NK-92 treated with Interleukin-12 subunit alpha and Interleukin-12 subunit beta, amount 100 ng/mL, for 24 hours (cell line): Measurements from ENCODE around the gene KIAA1671.
"Not testable (repeated sequence)": the region's sequence is repeated elsewhere in the genome, so short reads cannot be mapped to it uniquely, and the experiment has no call there.

ENCODE experiments used
- DNase-seq: peaks from one replicate; lab custom pipeline; 2025; lab: John Stamatoyannopoulos, UW

KIAA1671 gene

GRCh38 chr22:25200967-25201366, 248.5 kb downstream of the KIAA1671 start:
- no peak for DNase-seq

GRCh38 chr22:25201557-25202273, 249.2 kb downstream of the KIAA1671 start:
- no peak for DNase-seq

- DNase-seq, result no peak
Observed at GRCh38 chr22:25202290-25202921, 249.9 kb downstream of the KIAA1671 start.

GRCh38 chr22:25203082-25203481, 250.6 kb downstream of the KIAA1671 start:
- no peak for DNase-seq

- DNase-seq, result not testable (repeated sequence)
Observed at GRCh38 chr22:25204547-25204946, 252.0 kb downstream of the KIAA1671 start.

GRCh38 chr22:25205847-25206246, 253.3 kb downstream of the KIAA1671 start:
- DNase-seq, result no peak

GRCh38 chr22:25206998-25207397, 254.5 kb downstream of the KIAA1671 start:
- no peak for DNase-seq

GRCh38 chr22:25207553-25208157, 255.1 kb downstream of the KIAA1671 start:
- no peak for DNase-seq

GRCh38 chr22:25208328-25208727, 255.8 kb downstream of the KIAA1671 start:
- DNase-seq, result no peak

- DNase-seq, result no peak
Observed at GRCh38 chr22:25208743-25209505, 256.4 kb downstream of the KIAA1671 start.

- no peak for DNase-seq
Observed at GRCh38 chr22:25210793-25211192, 258.3 kb downstream of the KIAA1671 start.

GRCh38 chr22:25212337-25212736, 259.8 kb downstream of the KIAA1671 start:
- no peak for DNase-seq

- no peak for DNase-seq
Observed at GRCh38 chr22:25213221-25213620, 260.7 kb downstream of the KIAA1671 start.

GRCh38 chr22:25216230-25216629, 263.7 kb downstream of the KIAA1671 start:
- no peak for DNase-seq

- DNase-seq, result no peak
Observed at GRCh38 chr22:25219211-25219689, 266.7 kb downstream of the KIAA1671 start, which contains the start of gene CRYBB2. CRYBB2 (plus strand) TSS chr22:25219639; CDS start chr22:25221430, 1,791 bp downstream.

- no peak for DNase-seq
Observed at GRCh38 chr22:25219948-25220442, 267.5 kb downstream of the KIAA1671 start.

GRCh38 chr22:25221790-25222189, 269.3 kb downstream of the KIAA1671 start:
- no peak for DNase-seq

GRCh38 chr22:25223269-25223850, 270.8 kb downstream of the KIAA1671 start:
- no peak for DNase-seq

- DNase-seq, result no peak
Observed at GRCh38 chr22:25228822-25229221, 276.3 kb downstream of the KIAA1671 start.

- DNase-seq, result not testable (repeated sequence)
Observed at GRCh38 chr22:25230760-25231159, 278.2 kb downstream of the KIAA1671 start.

GRCh38 chr22:25232301-25232700, 279.8 kb downstream of the KIAA1671 start:
- no peak for DNase-seq

GRCh38 chr22:25233706-25234105, 281.2 kb downstream of the KIAA1671 start:
- DNase-seq, result not testable (repeated sequence)
